ENCODE results near the gene PAGE4.

DNA sequence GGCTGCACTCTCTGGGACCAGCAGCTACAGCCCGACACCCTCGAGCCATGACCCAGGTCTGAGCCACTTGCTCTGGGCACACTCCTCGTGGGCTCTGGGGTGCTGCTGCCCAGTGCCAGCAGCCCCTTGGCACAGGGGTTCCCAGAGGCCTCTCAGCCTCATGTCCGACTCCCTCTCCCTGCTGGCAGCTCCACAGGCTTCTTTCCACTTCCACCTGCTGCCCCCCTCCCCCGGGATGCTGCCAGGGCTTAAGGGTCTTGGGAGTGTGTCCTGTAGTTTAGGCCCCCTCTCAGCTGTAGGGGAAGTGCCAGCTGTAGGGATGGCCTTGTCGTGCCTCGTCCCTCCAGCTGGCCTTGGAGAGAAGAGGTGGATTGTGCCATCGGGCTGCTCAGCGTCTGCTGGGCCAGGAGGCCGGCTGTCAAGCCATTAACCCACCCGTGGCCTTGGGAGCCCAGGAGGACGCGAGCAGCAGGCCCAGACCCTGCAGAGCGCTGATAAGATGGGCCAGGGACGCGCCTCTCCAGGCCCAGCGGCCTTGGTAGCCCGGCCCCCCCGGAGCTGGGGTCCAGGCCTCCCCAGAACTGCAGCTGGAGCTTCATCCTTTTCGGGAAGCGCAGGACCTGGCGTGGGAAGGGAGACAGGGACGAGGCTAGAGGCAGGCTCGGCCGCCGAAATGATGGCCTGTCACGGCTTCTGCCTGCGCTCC is 49.2 kb downstream of the PAGE4 start:
- TF ChIP-seq, protein P1, sequence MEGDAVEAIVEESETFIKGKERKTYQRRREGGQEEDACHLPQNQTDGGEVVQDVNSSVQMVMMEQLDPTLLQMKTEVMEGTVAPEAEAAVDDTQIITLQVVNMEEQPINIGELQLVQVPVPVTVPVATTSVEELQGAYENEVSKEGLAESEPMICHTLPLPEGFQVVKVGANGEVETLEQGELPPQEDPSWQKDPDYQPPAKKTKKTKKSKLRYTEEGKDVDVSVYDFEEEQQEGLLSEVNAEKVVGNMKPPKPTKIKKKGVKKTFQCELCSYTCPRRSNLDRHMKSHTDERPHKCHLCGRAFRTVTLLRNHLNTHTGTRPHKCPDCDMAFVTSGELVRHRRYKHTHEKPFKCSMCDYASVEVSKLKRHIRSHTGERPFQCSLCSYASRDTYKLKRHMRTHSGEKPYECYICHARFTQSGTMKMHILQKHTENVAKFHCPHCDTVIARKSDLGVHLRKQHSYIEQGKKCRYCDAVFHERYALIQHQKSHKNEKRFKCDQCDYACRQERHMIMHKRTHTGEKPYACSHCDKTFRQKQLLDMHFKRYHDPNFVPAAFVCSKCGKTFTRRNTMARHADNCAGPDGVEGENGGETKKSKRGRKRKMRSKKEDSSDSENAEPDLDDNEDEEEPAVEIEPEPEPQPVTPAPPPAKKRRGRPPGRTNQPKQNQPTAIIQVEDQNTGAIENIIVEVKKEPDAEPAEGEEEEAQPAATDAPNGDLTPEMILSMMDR (IDR thresholded peaks at IDR 0.05), result no peak
- TF ChIP-seq POLR2A (IDR thresholded peaks at IDR 0.05), result no peak

Measured in thyroid gland (tissue), 4 donors.